GM19240 (cell line): ENCODE data around the gene UBTD1.

Experiments used
- DNase-seq: peaks from one replicate; pipeline ENCODE4 v3.0.0; 2011; ENCODE audit warnings: low spot score; ENCODE audit not compliant: insufficient read length

The UBTD1 gene

GRCh38 chr10:97482381-97482780, 16.3 kb upstream of the UBTD1 start:
- no peak for DNase-seq

GRCh38 chr10:97483506-97483905, 15.2 kb upstream of the UBTD1 start:
- DNase-seq, result no peak

GRCh38 chr10:97483921-97484320, 14.8 kb upstream of the UBTD1 start:
- no peak for DNase-seq

GRCh38 chr10:97485647-97486281, 13.0 kb upstream of the UBTD1 start:
- no peak for DNase-seq

- no peak for DNase-seq
These were observed 8.1 kb upstream of the UBTD1 start for GRCh38 chr10:97490592-97490991.

GRCh38 chr10:97494151-97494550, 4.6 kb upstream of the UBTD1 start:
- no peak for DNase-seq

GRCh38 chr10:97494863-97495506, 3.7 kb upstream of the UBTD1 start:
- no peak for DNase-seq

- peak; percentile 69 for DNase-seq
These were observed 1.1 kb upstream of the UBTD1 start for GRCh38 chr10:97497572-97498075.

- DNase-seq, result peak; percentile 97
These were observed 466 bp upstream of the UBTD1 start, which contains the start of gene MMS19 for GRCh38 chr10:97498076-97498840. Gene MMS19, minus strand, starts transcription at chr10:97498422. Its CDS starts 38 bp downstream, at chr10:97498384.

GRCh38 chr10:97499561-97500296, 1.0 kb downstream of the UBTD1 start:
- DNase-seq, result no peak

- DNase-seq, result no peak
These were observed 1.5 kb downstream of the UBTD1 start for GRCh38 chr10:97500297-97500575.

GRCh38 chr10:97502916-97503315, 4.2 kb downstream of the UBTD1 start:
- DNase-seq, result no peak

- no peak for DNase-seq
These were observed 4.7 kb downstream of the UBTD1 start for GRCh38 chr10:97503406-97503805.

GRCh38 chr10:97505152-97505551, 6.4 kb downstream of the UBTD1 start:
- no peak for DNase-seq

- no peak for DNase-seq
These were observed 7.7 kb downstream of the UBTD1 start for GRCh38 chr10:97506199-97506991.

GRCh38 chr10:97508342-97508741, 9.6 kb downstream of the UBTD1 start:
- no peak for DNase-seq

GRCh38 chr10:97509120-97509680, 10.5 kb downstream of the UBTD1 start:
- no peak for DNase-seq

- DNase-seq, result no peak
These were observed 12.0 kb downstream of the UBTD1 start for GRCh38 chr10:97510686-97511085.

- no peak for DNase-seq
These were observed 13.2 kb downstream of the UBTD1 start for GRCh38 chr10:97511711-97512440.

- DNase-seq, result no peak
These were observed 14.3 kb downstream of the UBTD1 start for GRCh38 chr10:97512993-97513392.
